ENCODE results near the gene C1RL. TPM values are rescaled to one million over a fixed set of nuclear protein-coding genes. Genes with fewer than 3 reads are reported as not detected.
A peak's percentile ranks its signal among the peaks of the same experiment; 100 is the strongest.

C1RL gene
- total RNA-seq, 1 experiment from 2014 or later, result 17.7 TPM

- H3K36me3 Mint-ChIP-seq, result peaks cover 11% of the 10 kb centered on the region
- TF ChIP-seq STAT6 (CRISPR knock-in tag; conservative IDR thresholded peaks at IDR 0.05; ENCODE audit: low read depth) (no peak), ZNF423 (CRISPR knock-in tag; IDR thresholded peaks at IDR 0.05) (no peak), FOXP4 (CRISPR knock-in tag; IDR thresholded peaks at IDR 0.05) (no peak), ZNF671 (CRISPR knock-in tag; IDR thresholded peaks at IDR 0.05) (no peak), OVOL2 (CRISPR knock-in tag; IDR thresholded peaks at IDR 0.05; ENCODE audit: borderline replicate concordance) (no peak), FOXJ3 (CRISPR knock-in tag; IDR thresholded peaks at IDR 0.05; ENCODE audit: borderline replicate concordance) (no peak), E2F5 (CRISPR knock-in tag; IDR thresholded peaks at IDR 0.05) (no peak), ATF2 (CRISPR knock-in tag; IDR thresholded peaks at IDR 0.05; ENCODE audit: borderline replicate concordance, low read depth) (no peak), ZBTB21 (CRISPR knock-in tag; IDR thresholded peaks at IDR 0.05; ENCODE audit: borderline replicate concordance) (no peak), ZNF138 (CRISPR knock-in tag; conservative IDR thresholded peaks at IDR 0.05) (no peak)
- DNase-seq (ENCODE audit: low spot score) (no peak), ATAC-seq (peak; percentile 11; the same call in 1 of the 2 replicates)
- ChIA-PET POLR2A (interaction anchor here (0.5 to 1.3 kb wide), 3 partner anchors 12 to 165 kb away, joined by 5 to 6 read pairs (median 5); partner anchors contain the start of genes C12orf57 and RNU7-1), CTCF (interaction anchor here (0.8 to 7.7 kb wide), 7 partner anchors 12 to 150 kb away, joined by 3 to 63 read pairs (median 3); partner anchors contain the start of genes C1RL and LPCAT3)
- peaks cover 20% of the 10 kb centered on the region for H3K4me1 Mint-ChIP-seq
- H3K27ac Mint-ChIP-seq, result peak overlapping the region; percentile 57; the same call in 1 of the 2 replicates
- no peaks in the 10 kb centered on the region for H3K9me3 Mint-ChIP-seq
- H3K27me3 Mint-ChIP-seq (ENCODE audit: low read depth), result no peaks in the 10 kb centered on the region; the same call in 1 of the 2 replicates
- no peak overlapping the region for H3K4me3 Mint-ChIP-seq
Measured at GRCh38 chr12:7096006-7096932, 12.7 kb downstream of the C1RL start.

GRCh38 chr12:7093892-7094291, 15.1 kb downstream of the C1RL start:
- Mint-ChIP-seq H3K4me1 (peaks cover 34% of the 10 kb centered on the region), H3K4me3 (no peak overlapping the region), H3K27me3 (ENCODE audit: low read depth) (no peaks in the 10 kb centered on the region; the same call in none of the 2 replicates), H3K36me3 (peaks cover 7% of the 10 kb centered on the region), H3K27ac (no peak overlapping the region), H3K9me3 (no peaks in the 10 kb centered on the region)
- DNase-seq (ENCODE audit: low spot score) (no peak), ATAC-seq (no peak)
- TF ChIP-seq CDX4 (CRISPR knock-in tag; IDR thresholded peaks at IDR 0.05; ENCODE audit: borderline replicate concordance) (no peak), ZBTB21 (CRISPR knock-in tag; IDR thresholded peaks at IDR 0.05; ENCODE audit: borderline replicate concordance) (no peak), ZNF532 (CRISPR knock-in tag; IDR thresholded peaks at IDR 0.05; ENCODE audit: borderline replicate concordance) (no peak), OVOL2 (CRISPR knock-in tag; IDR thresholded peaks at IDR 0.05; ENCODE audit: borderline replicate concordance) (no peak), RORB (CRISPR knock-in tag; IDR thresholded peaks at IDR 0.05) (no peak), E2F1 (CRISPR knock-in tag; IDR thresholded peaks at IDR 0.05) (no peak)
- CTCF ChIA-PET, result interaction anchor here (0.9 to 7.7 kb wide), 5 partner anchors 9 to 149 kb away, joined by 3 to 63 read pairs (median 3); partner anchors contain the start of gene C1RL
- POLR2A ChIA-PET, result interaction anchor here (1.3 kb wide), 1 partner anchor 150 kb away, joined by 3 read pairs; the partner anchor contains the start of genes C12orf57 and RNU7-1

Measured in WTC11 (cell line).